Natural killer cell treated with Interleukin-12 subunit alpha and Interleukin-12 subunit beta and Interleukin-15 and Interleukin-18, amount 100 ng/mL, for 72 hours (primary cell): ENCODE results near the gene SLC6A8. TPM values are rescaled to one million over a fixed set of nuclear protein-coding genes. Genes with fewer than 3 reads are reported as not detected.
"Not testable (repeated sequence)": the region's sequence is repeated elsewhere in the genome, so short reads cannot be mapped to it uniquely, and the experiment has no call there.

Experiments used
- ATAC-seq, 2 donors: fragments of 150-1000 bp; cut with Tn5 transposase in 1 of 2; sonication (Bioruptor Pico), chemical (Tn5 transposase) in 1 of 2; 2 replicates each; pipeline ENCODE4 v1.10.0; 2021
- DNase-seq: peaks from one replicate; pipeline ENCODE4 v3.0.0; 2022; ENCODE audit warnings: low spot score
- H3K27ac Mint-ChIP-seq, 2 donors: 1 replicate in 1 of 2; 2 replicates in 1 of 2; pipeline ENCODE4 v1.8.0; 2022; ENCODE audit warnings: mixed read lengths in 2 of 2, mild to moderate bottlenecking in 1 of 2, moderate library complexity in 1 of 2
- H3K27me3 Mint-ChIP-seq, 2 donors: 1 replicate in 1 of 2; 2 replicates in 1 of 2; pipeline ENCODE4 v1.8.0; 2022; ENCODE audit warnings: mixed read lengths in 2 of 2
- H3K36me3 Mint-ChIP-seq: one replicate; pipeline ENCODE4 v1.8.0; 2022; ENCODE audit warnings: mixed read lengths
- H3K4me1 Mint-ChIP-seq, 2 donors: 1 replicate in 1 of 2; 2 replicates in 1 of 2; pipeline ENCODE4 v1.8.0; 2022; ENCODE audit warnings: low read depth in 2 of 2, mixed read lengths in 2 of 2, mild to moderate bottlenecking in 1 of 2
- H3K4me3 Mint-ChIP-seq: one replicate; pipeline ENCODE4 v1.8.0; 2022; ENCODE audit warnings: mixed read lengths
- H3K9me3 Mint-ChIP-seq: 2 replicates; pipeline ENCODE4 v1.8.0; 2022; ENCODE audit warnings: mixed read lengths
- total RNA-seq, 2 donors: library from RNA; stranded (reverse); gene quantifications; one replicate each; pipeline ENCODE4 v1.2.3, GENCODE V29; 2022

Gene SLC6A8
- total RNA-seq, 2 donors from 2014 or later = 2.3 to 4.1 TPM

- Mint-ChIP-seq H3K27me3 (peaks cover 0 to 3% of the 10 kb centered on the region in 2 donors), H3K27ac (no peak overlapping the region), H3K4me3 (no peak overlapping the region), H3K9me3 (no peaks in the 10 kb centered on the region), H3K4me1 (no peaks in the 10 kb centered on the region), H3K36me3 (no peaks in the 10 kb centered on the region)
- ATAC-seq = no peak
- no peak for DNase-seq
Observed at GRCh38 chrX:153689654-153690465, 2.1 kb downstream of the SLC6A8 start.

- peaks cover 0 to 3% of the 10 kb centered on the region in 2 donors for H3K27me3 Mint-ChIP-seq
- DNase-seq (no peak), ATAC-seq (no peak)
- H3K4me1 Mint-ChIP-seq = no peaks in the 10 kb centered on the region
- H3K27ac Mint-ChIP-seq = no peak overlapping the region
- no peaks in the 10 kb centered on the region for H3K9me3 Mint-ChIP-seq
- H3K4me3 Mint-ChIP-seq = no peak overlapping the region
- H3K36me3 Mint-ChIP-seq = no peaks in the 10 kb centered on the region
Observed at GRCh38 chrX:153690466-153690865, 2.7 kb downstream of the SLC6A8 start.

- not testable (repeated sequence) for H3K4me3 Mint-ChIP-seq, H3K36me3 Mint-ChIP-seq, ATAC-seq, H3K4me1 Mint-ChIP-seq, H3K27me3 Mint-ChIP-seq, DNase-seq, H3K9me3 Mint-ChIP-seq, H3K27ac Mint-ChIP-seq
Observed at GRCh38 chrX:153691032-153691827, 3.5 kb downstream of the SLC6A8 start.

- Mint-ChIP-seq H3K4me3 (no peak overlapping the region), H3K9me3 (no peaks in the 10 kb centered on the region), H3K27me3 (no peaks in the 10 kb centered on the region), H3K4me1 (no peaks in the 10 kb centered on the region), H3K36me3 (no peaks in the 10 kb centered on the region), H3K27ac (no peak overlapping the region)
- ATAC-seq (no peak), DNase-seq (no peak)
Observed at GRCh38 chrX:153692003-153692402, 4.3 kb downstream of the SLC6A8 start.

GRCh38 chrX:153692611-153693156 is 5.0 kb downstream of the SLC6A8 start:
- H3K27me3 Mint-ChIP-seq = no peaks in the 10 kb centered on the region
- no peaks in the 10 kb centered on the region for H3K9me3 Mint-ChIP-seq
- no peaks in the 10 kb centered on the region for H3K4me1 Mint-ChIP-seq
- H3K36me3 Mint-ChIP-seq = no peaks in the 10 kb centered on the region
- H3K27ac Mint-ChIP-seq = no peak overlapping the region
- no peak overlapping the region for H3K4me3 Mint-ChIP-seq
- no peak for ATAC-seq
- no peak for DNase-seq

- no peak for ATAC-seq
- no peaks in the 10 kb centered on the region for H3K4me1 Mint-ChIP-seq
- DNase-seq = no peak
- no peaks in the 10 kb centered on the region for H3K27me3 Mint-ChIP-seq
- no peaks in the 10 kb centered on the region for H3K36me3 Mint-ChIP-seq
- no peak overlapping the region for H3K27ac Mint-ChIP-seq
- no peak overlapping the region for H3K4me3 Mint-ChIP-seq
- no peaks in the 10 kb centered on the region for H3K9me3 Mint-ChIP-seq
Observed at GRCh38 chrX:153693216-153694086, 5.7 kb downstream of the SLC6A8 start.

- H3K27me3 Mint-ChIP-seq, H3K36me3 Mint-ChIP-seq, H3K4me1 Mint-ChIP-seq, H3K9me3 Mint-ChIP-seq, H3K4me3 Mint-ChIP-seq, ATAC-seq, H3K27ac Mint-ChIP-seq, DNase-seq: not testable (repeated sequence)
Observed at GRCh38 chrX:153694256-153694655, 6.5 kb downstream of the SLC6A8 start.

- no peak overlapping the region for H3K4me3 Mint-ChIP-seq
- H3K27ac Mint-ChIP-seq = no peak overlapping the region
- H3K4me1 Mint-ChIP-seq = no peaks in the 10 kb centered on the region
- ATAC-seq = no peak
- H3K9me3 Mint-ChIP-seq = no peaks in the 10 kb centered on the region
- H3K36me3 Mint-ChIP-seq = no peaks in the 10 kb centered on the region
- no peaks in the 10 kb centered on the region for H3K27me3 Mint-ChIP-seq
- no peak for DNase-seq
Observed at GRCh38 chrX:153694687-153695270, 7.1 kb downstream of the SLC6A8 start.

- H3K4me1 Mint-ChIP-seq = no peaks in the 10 kb centered on the region
- ATAC-seq (no peak), DNase-seq (no peak)
- H3K9me3 Mint-ChIP-seq = no peaks in the 10 kb centered on the region
- H3K27me3 Mint-ChIP-seq = no peaks in the 10 kb centered on the region
- no peak overlapping the region for H3K27ac Mint-ChIP-seq
- no peaks in the 10 kb centered on the region for H3K36me3 Mint-ChIP-seq
- no peak overlapping the region for H3K4me3 Mint-ChIP-seq
Observed at GRCh38 chrX:153696100-153696499, 8.4 kb downstream of the SLC6A8 start.

- not testable (repeated sequence) for H3K27me3 Mint-ChIP-seq, H3K27ac Mint-ChIP-seq, H3K9me3 Mint-ChIP-seq, ATAC-seq, H3K36me3 Mint-ChIP-seq, H3K4me1 Mint-ChIP-seq, DNase-seq, H3K4me3 Mint-ChIP-seq
Observed at GRCh38 chrX:153696538-153696937, 8.8 kb downstream of the SLC6A8 start.

- not testable (repeated sequence) for H3K27ac Mint-ChIP-seq, H3K9me3 Mint-ChIP-seq, H3K4me1 Mint-ChIP-seq, H3K4me3 Mint-ChIP-seq, ATAC-seq, H3K27me3 Mint-ChIP-seq, H3K36me3 Mint-ChIP-seq, DNase-seq
Observed at GRCh38 chrX:153696986-153697722, 9.4 kb downstream of the SLC6A8 start.

- no peaks in the 10 kb centered on the region for H3K9me3 Mint-ChIP-seq
- H3K36me3 Mint-ChIP-seq = no peaks in the 10 kb centered on the region
- no peak for DNase-seq
- H3K27ac Mint-ChIP-seq = no peak overlapping the region
- no peaks in the 10 kb centered on the region for H3K4me1 Mint-ChIP-seq
- no peak for ATAC-seq
- H3K27me3 Mint-ChIP-seq = no peaks in the 10 kb centered on the region
- no peak overlapping the region for H3K4me3 Mint-ChIP-seq
Observed at GRCh38 chrX:153697924-153698865, 10.5 kb downstream of the SLC6A8 start.
